HPDE6-E6E7 (cell line): ENCODE results near the gene INHBC.
"Not testable (repeated sequence)": the region's sequence is repeated elsewhere in the genome, so short reads cannot be mapped to it uniquely, and the experiment has no call there.

Source experiments
- DNase-seq: peaks from one replicate; pipeline ENCODE4 v3.0.0; 2011; ENCODE audit warnings: missing footprints; ENCODE audit errors: extremely low spot score

Gene INHBC

GRCh38 chr12:57434517-57435223 is at the start of gene INHBC:
Gene INHBC (plus strand): TSS chr12:57434784. CDS start chr12:57434887, 103 bp downstream.
- no peak for DNase-seq

GRCh38 chr12:57385586-57385985 is 49.0 kb upstream of the INHBC start:
- DNase-seq: no peak

GRCh38 chr12:57386187-57386720 is 48.3 kb upstream of the INHBC start:
- DNase-seq: no peak

- DNase-seq: no peak
Measured at GRCh38 chr12:57388425-57388824, 46.2 kb upstream of the INHBC start.

- peak; percentile 70 for DNase-seq
Measured at GRCh38 chr12:57389033-57389432, 45.6 kb upstream of the INHBC start.

GRCh38 chr12:57390174-57390573 is 44.4 kb upstream of the INHBC start:
- DNase-seq: no peak

GRCh38 chr12:57395121-57395520 is 39.5 kb upstream of the INHBC start:
- DNase-seq: no peak

GRCh38 chr12:57397441-57397840 is 37.1 kb upstream of the INHBC start:
- DNase-seq: no peak

GRCh38 chr12:57399718-57400463 is 34.7 kb upstream of the INHBC start:
- not testable (repeated sequence) for DNase-seq

GRCh38 chr12:57401165-57401564 is 33.4 kb upstream of the INHBC start:
- no peak for DNase-seq

- DNase-seq: not testable (repeated sequence)
Measured at GRCh38 chr12:57402156-57402555, 32.4 kb upstream of the INHBC start.

- no peak for DNase-seq
Measured at GRCh38 chr12:57404966-57405640, 29.5 kb upstream of the INHBC start.

- no peak for DNase-seq
Measured at GRCh38 chr12:57410534-57410933, 24.1 kb upstream of the INHBC start.

GRCh38 chr12:57414160-57414559 is 20.4 kb upstream of the INHBC start:
- not testable (repeated sequence) for DNase-seq

GRCh38 chr12:57415088-57415487 is 19.5 kb upstream of the INHBC start:
- DNase-seq: no peak

GRCh38 chr12:57416039-57416996 is 18.3 kb upstream of the INHBC start:
- no peak for DNase-seq

GRCh38 chr12:57418255-57418654 is 16.3 kb upstream of the INHBC start:
- no peak for DNase-seq

- no peak for DNase-seq
Measured at GRCh38 chr12:57419495-57419894, 15.1 kb upstream of the INHBC start.

- DNase-seq: no peak
Measured at GRCh38 chr12:57420482-57420881, 14.1 kb upstream of the INHBC start.

- DNase-seq: not testable (repeated sequence)
Measured at GRCh38 chr12:57426948-57427347, 7.6 kb upstream of the INHBC start.

- DNase-seq: no peak
Measured at GRCh38 chr12:57428965-57429364, 5.6 kb upstream of the INHBC start.
